ENCODE results near the gene TCF7L1. TPM values are rescaled to one million over a fixed set of nuclear protein-coding genes. Genes with fewer than 3 reads are reported as not detected.

TCF7L1 gene
- total RNA-seq, 4 donors from 2014 or later, result 2.1 to 14.0 (median 3.9) TPM

DNA sequence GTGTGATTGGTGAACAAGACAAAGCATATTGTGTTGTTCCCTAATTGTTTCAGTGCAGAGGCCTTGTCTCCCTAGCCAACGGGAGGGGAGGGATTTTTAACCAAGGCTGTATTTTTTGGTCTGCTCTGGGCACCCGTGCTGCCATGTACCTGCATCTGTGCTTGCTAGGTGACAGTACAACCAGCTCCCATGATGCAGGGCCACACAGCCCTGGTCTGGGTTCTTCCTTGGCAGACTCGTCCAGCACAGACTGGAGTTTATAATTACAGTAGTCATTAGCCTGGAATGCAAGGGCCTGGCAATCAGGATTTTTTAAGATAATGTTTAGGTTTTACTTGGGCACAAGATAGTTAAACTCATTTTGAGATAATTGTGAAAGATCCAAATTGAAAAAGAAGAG, 36.4 kb downstream of the TCF7L1 start:
- ATAC-seq (ENCODE audit: low FRiP score) (no peak), DNase-seq (ENCODE audit: low spot score) (no peak)
- TF ChIP-seq CTCF (IDR thresholded peaks at IDR 0.05), result no peak

GRCh38 chr2:85170938-85171475, 37.8 kb downstream of the TCF7L1 start:
- DNase-seq (ENCODE audit: low spot score) (no peak), ATAC-seq (ENCODE audit: low FRiP score) (no peak)
- TF ChIP-seq CTCF (IDR thresholded peaks at IDR 0.05), result no peak

GRCh38 chr2:85171916-85172315, 38.7 kb downstream of the TCF7L1 start:
- DNase-seq (ENCODE audit: low spot score), result no peak
- peak; percentile 15 for ATAC-seq (ENCODE audit: low FRiP score)
- TF ChIP-seq CTCF (IDR thresholded peaks at IDR 0.05), result no peak

DNA sequence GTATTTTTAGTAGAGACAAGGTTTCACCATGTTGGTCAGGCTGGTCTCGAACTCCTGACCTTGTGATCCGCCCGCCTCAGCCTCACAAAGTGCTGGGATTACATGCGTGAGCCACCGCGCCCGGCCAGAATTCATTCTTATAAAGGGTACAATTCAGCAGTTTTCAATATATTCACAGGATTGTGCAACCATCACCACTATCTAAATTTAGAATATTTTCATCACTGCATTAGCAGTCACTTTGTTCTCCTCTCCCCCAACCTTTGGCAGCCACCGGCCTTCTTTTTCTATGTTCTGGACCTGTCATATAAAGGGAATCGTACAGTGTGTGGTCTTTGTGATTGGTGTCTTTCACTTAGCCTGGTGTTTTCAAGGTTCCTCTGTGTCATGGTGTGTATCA, 40.7 kb downstream of the TCF7L1 start:
- ATAC-seq (ENCODE audit: low FRiP score), result peak; percentile 46
- TF ChIP-seq CTCF (IDR thresholded peaks at IDR 0.05), result no peak
- DNase-seq (ENCODE audit: low spot score), result no peak

- DNase-seq (ENCODE audit: low spot score) (no peak), ATAC-seq (ENCODE audit: low FRiP score) (no peak)
- no peak for TF ChIP-seq CTCF (IDR thresholded peaks at IDR 0.05)
These were observed 41.8 kb downstream of the TCF7L1 start for GRCh38 chr2:85174943-85175342.

- TF ChIP-seq CTCF (IDR thresholded peaks at IDR 0.05), result no peak
- ATAC-seq (ENCODE audit: low FRiP score) (no peak), DNase-seq (ENCODE audit: low spot score) (no peak)
These were observed 42.4 kb downstream of the TCF7L1 start for GRCh38 chr2:85175369-85176299.
